ENCODE data around the gene MORF4L2. TPM values are rescaled to one million over a fixed set of nuclear protein-coding genes. Genes with fewer than 3 reads are reported as not detected.

Gene MORF4L2
- total and polyA plus RNA-seq, 9 of the 15 experiments (the other 6 are each of a cell fraction or from before 2014, with no cell fraction given) = 324 to 781 (median 420) TPM

DNA sequence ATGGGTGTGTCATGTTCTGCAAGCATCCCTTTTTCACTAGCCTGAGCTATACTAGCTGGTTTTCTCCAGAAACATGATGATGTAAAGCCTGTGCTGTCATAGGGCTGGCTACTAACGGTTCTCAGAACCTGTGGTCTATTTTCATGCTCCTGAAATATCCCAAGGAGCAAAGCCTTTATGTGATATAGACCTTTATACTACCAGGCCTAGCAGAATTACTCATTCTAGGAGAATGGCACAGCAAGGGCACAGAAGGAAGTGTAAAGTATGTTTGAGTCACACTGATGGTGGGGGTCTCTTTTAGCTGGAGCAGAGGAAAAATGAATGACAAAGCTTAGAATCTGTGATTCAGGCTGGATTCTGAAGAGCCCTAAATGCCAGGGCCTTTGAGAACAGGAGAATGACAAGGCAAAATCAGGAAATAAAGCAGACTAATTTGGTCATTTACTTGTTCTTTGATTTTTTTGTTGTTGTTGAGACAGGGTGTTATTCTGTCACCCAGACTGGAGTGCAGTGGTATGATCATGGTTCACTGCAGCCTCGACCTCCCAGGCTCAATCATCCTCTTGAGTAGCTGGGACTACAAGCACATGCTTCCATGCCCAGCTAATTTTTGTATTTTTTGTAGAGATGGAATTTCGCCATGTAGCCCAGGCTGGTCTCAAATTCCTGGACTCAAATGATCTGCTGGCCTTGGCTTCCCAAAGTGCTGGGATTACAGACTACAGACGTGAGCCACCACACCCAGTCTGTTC lies 45.9 kb downstream of the MORF4L2 start:
- no peak for TF ChIP-seq LCOR (CRISPR knock-in tag; IDR thresholded peaks at IDR 0.05)
- no peak for TF ChIP-seq FIP1L1 (IDR thresholded peaks at IDR 0.05; ENCODE audit: low read depth, low read length, poor library complexity, severe bottlenecking)
- TF ChIP-seq, protein P1, sequence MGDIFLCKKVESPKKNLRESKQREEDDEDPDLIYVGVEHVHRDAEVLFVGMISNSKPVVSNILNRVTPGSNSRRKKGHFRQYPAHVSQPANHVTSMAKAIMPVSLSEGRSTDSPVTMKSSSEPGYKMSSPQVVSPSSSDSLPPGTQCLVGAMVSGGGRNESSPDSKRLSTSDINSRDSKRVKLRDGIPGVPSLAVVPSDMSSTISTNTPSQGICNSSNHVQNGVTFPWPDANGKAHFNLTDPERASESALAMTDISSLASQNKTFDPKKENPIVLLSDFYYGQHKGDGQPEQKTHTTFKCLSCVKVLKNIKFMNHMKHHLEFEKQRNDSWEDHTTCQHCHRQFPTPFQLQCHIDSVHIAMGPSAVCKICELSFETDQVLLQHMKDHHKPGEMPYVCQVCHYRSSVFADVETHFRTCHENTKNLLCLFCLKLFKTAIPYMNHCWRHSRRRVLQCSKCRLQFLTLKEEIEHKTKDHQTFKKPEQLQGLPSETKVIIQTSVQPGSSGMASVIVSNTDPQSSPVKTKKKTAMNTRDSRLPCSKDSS (IDR thresholded peaks at IDR 0.05; ENCODE audit: low read depth, partially characterized antibody) = no peak
- TF ChIP-seq, protein P2, sequence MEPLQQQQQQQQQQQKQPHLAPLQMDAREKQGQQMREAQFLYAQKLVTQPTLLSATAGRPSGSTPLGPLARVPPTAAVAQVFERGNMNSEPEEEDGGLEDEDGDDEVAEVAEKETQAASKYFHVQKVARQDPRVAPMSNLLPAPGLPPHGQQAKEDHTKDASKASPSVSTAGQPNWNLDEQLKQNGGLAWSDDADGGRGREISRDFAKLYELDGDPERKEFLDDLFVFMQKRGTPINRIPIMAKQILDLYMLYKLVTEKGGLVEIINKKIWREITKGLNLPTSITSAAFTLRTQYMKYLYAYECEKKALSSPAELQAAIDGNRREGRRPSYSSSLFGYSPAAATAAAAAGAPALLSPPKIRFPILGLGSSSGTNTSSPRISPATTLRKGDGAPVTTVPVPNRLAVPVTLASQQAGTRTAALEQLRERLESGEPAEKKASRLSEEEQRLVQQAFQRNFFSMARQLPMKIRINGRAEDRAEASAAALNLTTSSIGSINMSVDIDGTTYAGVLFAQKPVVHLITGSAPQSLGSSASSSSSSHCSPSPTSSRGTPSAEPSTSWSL (CRISPR knock-in tag; IDR thresholded peaks at IDR 0.05; ENCODE audit: borderline replicate concordance) = no peak
- TF ChIP-seq ZNF263 (CRISPR knock-in tag; IDR thresholded peaks at IDR 0.05; ENCODE audit: borderline replicate concordance) = no peak
- TF ChIP-seq ATF1 (CRISPR knock-in tag; IDR thresholded peaks at IDR 0.05) = no peak
- no peak for TF ChIP-seq ATF1 (tag; IDR thresholded peaks at IDR 0.05)
- TF ChIP-seq, protein P3, sequence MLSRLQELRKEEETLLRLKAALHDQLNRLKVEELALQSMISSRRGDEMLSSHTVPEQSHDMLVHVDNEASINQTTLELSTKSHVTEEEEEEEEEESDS (CRISPR knock-in tag; IDR thresholded peaks at IDR 0.05) = no peak
- TF ChIP-seq ZKSCAN3 (CRISPR knock-in tag; IDR thresholded peaks at IDR 0.05) = no peak
- no peak for TF ChIP-seq ZNF354B (CRISPR knock-in tag; IDR thresholded peaks at IDR 0.05)
- no peak for TF ChIP-seq ZZZ3 (IDR thresholded peaks at IDR 0.05)
- no peak for TF ChIP-seq TFAM (CRISPR knock-in tag; conservative IDR thresholded peaks at IDR 0.05)
- no peak for TF ChIP-seq PCBP2 (IDR thresholded peaks at IDR 0.05; ENCODE audit: low read depth, low read length, poor library complexity, severe bottlenecking)
- TF ChIP-seq ZNF507 (tag; conservative IDR thresholded peaks at IDR 0.05) = no peak
- no peak for FAIRE-seq
- H2AFZ ChIP-seq (ENCODE audit: low read depth, low read length) = no peak overlapping the region

More for the DNA sequence above, 45.9 kb downstream of the MORF4L2 start:
- CTCF ChIA-PET (ENCODE audit: low intra/inter-chr PET ratio) = no interaction called here
- intact Hi-C loops (cut with micrococcal nuclease) = no loop called here
- no peaks in the 10 kb centered on the region for H3K36me3 ChIP-seq (ENCODE audit: control insufficient read depth, insufficient read depth, low read length)
- no peaks in the 10 kb centered on the region for H4K20me1 ChIP-seq (replicated peaks; ENCODE audit: control insufficient read depth, insufficient read depth, low read length)
- no peak overlapping the region for H3K9ac ChIP-seq (ENCODE audit: insufficient read depth in 1 of 2, low read depth in 2 of 2, low read length in 2 of 2)
- WGBS (ENCODE audit: insufficient coverage, low coverage, missing lambda C conversion rate) = 0% methylated on average over 4 of the region's 4 CpGs
- DNase-seq (ENCODE audit: extremely low read depth in 1 of 4, low spot score in 3 of 4) (no peak), ATAC-seq (no peak)
- H3K27ac ChIP-seq (ENCODE audit: extremely low read depth, low read depth, low read length) = no peak overlapping the region
- no peaks in the 10 kb centered on the region for H3K79me2 ChIP-seq (ENCODE audit: control insufficient read depth, insufficient read depth, low read length)
- POLR2A ChIA-PET = no interaction called here
- in situ Hi-C loops (cut with MboI) = no loop called here
- no peaks in the 10 kb centered on the region for H3K9me3 ChIP-seq (replicated peaks; ENCODE audit: control insufficient read depth, insufficient read depth, low read depth, low read length)
- H3K27me3 ChIP-seq (ENCODE audit: control insufficient read depth in 2 of 2, insufficient read depth in 2 of 2, low read length in 2 of 2) = no peaks in the 10 kb centered on the region
- no peak overlapping the region for H3K4me3 ChIP-seq
- no peaks in the 10 kb centered on the region for H3K9me1 ChIP-seq (ENCODE audit: control insufficient read depth, insufficient read depth, low read length)
- BruUV-seq (replicated peaks) = no TSS peak
- H3K4me2 ChIP-seq (ENCODE audit: insufficient read depth, low read length) = no peak overlapping the region
- no peaks in the 10 kb centered on the region for H3K4me1 ChIP-seq (replicated peaks in 1 of 2; ENCODE audit: control insufficient read depth in 2 of 2, insufficient read depth in 2 of 2, low read length in 2 of 2)

Measured in K562 (cell line).